NCI-H146 (cell line): Measurements from ENCODE around the gene LCE2A.
A peak's percentile ranks its signal among the peaks of the same experiment; 100 is the strongest.
"Not testable (repeated sequence)": the region's sequence is repeated elsewhere in the genome, so short reads cannot be mapped to it uniquely, and the experiment has no call there.

ENCODE experiments used
- DNase-seq: peaks from one replicate; lab custom pipeline; 2025; lab: John Stamatoyannopoulos, UW

LCE2A gene, protein sequence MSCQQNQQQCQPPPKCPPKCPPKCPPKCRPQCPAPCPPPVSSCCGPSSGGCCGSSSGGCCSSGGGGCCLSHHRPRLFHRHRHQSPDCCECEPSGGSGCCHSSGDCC

DNA sequence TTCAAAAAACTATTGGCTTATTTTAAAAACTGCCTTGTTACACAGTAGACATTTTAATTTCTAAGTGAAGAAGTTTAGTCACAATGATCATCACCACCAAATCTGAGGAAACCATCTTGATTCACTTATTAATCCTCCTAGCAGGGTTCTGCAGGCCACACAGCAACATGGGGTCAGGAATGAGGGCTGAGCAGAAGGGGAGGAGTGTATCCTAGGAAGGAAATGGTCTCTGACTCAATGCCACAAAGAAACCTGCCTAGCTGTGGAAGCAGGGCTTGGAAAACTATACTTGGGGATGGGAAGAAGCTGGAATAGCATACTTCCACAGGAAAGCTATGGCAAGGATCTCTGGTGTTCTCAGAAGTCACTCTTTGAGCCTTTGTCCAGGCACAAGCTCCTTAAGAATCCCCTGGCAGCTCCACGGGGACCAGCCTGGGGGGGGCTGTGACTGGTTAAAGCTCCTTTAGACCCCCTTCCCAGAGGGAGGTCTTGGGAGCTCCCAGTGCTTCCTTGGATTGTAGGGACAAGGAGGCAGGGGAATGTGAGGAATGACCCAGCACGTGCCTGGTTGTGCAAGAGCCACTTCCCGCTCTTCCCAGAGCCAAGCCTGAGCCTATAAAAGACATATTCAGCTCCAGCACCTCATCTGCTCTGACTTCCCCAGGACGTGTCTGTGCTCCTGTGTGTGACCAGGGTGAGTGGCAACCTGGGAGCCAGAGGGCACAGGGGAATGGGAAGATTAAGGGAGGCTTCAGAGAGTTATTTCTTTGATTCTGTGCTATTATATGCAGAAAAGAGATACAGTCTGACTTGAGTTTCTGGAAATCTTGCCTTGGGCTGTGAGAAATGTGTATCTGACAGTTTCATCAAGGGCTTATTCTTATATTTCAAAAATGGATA, at the start of gene LCE2A:
Gene LCE2A, plus strand, starts transcription at position 645 of the 900 bp plus-strand sequence. CDS start 557 bp downstream, outside the sequence.
- no peak for DNase-seq

DNA sequence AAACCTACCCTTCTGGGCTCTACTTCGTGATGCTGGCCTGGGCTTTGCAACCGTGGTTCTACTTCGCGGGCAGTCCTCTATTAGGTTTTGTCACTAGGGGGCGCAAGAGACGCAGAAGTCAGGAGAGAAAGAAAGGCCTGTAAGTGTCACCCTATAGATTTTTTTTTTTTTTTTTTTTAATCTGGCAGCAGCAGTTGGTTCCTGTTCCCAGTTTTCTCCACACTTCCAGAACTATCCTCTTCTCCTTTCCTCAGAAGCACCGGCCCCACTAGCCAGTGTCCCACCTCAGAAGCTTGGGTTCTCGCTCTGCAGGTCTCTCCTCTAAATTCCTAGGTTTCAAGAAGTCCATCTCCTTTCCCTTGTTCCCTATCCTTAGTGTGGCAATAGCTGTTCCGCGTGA, 44.0 kb upstream of the LCE2A start:
- peak; percentile 35 for DNase-seq

DNA sequence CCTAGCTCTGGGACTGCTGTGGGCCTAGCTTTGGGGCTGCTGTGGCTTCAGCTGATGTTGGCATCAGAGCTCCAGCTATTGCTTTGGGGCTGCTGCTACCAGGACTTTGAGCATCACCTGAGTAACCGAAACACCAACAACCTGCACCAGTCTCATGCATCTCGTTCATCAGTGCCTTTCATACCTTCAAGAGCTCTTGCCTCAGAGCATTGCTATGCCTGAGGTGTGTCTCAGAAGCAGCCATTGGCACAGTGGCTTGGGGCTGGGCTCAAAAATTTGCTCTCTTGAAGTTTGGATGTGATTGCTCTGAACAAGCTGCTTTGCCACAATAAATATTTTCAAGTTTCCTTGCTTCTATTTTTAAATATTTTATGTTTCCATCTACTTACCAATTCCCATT, 41.7 kb upstream of the LCE2A start:
- no peak for DNase-seq

DNA sequence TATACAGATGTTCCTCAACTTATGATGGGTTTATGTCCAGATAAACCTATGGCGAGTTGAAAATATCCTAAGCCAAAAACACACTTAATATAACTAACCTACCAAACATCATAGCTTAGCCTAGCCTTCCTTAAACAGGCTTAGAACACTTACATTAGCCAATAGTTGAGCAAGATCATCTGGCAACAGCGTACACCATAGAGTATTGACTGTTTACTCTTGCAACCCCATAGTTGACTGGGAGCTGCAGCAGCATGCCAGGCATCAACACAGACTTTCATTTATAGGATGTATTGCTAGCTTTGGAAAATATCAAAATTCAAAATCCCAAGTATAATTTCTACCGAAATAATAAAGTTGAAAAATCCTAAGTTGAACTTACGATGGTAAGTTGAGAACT, 40.5 kb upstream of the LCE2A start:
- no peak for DNase-seq

DNA sequence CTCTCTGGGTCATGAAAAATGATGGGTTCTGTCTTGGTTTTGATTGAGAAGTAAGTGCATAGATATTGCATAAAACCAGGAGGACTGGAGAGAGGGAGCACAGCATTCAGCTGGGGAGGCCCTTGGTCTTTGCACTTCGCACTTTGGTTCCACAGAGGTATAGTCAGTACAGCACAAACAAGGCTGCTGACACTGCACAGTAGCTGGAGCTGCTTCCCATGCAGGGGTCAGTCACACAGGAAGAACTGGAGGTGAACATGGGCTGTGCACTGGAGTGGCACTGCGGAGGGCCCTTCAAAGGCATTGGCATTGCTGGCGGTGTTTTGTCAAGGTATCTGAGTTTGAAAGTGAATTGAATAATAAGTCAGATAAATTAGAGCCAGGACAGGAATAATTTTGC, 39.5 kb upstream of the LCE2A start:
- DNase-seq = no peak

DNA sequence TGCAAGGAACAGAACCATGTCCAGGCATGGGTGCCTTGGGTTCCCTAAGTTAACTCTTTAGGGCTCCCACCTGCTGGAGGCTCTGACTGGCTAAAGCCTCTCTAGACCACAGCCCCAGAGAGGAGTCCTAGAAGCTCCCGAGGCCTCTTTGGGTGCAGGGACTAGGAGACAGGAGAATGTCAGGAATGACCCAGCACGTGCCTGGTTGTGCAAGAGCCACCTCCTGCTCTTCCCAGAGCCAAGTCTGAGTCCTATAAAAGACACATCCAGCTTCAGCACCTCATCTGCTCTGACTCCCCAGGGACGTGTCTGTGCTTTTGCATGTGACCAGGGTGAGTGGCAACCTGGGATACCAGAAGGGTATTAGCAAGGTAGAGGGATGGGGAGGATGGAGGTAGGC, 35.0 kb upstream of the LCE2A start, which contains the start of gene LCE2D:
Gene LCE2D, plus strand, starts transcription at position 283 of the 400 bp plus-strand sequence. CDS start 726 bp downstream, outside the sequence.
- DNase-seq = no peak

DNA sequence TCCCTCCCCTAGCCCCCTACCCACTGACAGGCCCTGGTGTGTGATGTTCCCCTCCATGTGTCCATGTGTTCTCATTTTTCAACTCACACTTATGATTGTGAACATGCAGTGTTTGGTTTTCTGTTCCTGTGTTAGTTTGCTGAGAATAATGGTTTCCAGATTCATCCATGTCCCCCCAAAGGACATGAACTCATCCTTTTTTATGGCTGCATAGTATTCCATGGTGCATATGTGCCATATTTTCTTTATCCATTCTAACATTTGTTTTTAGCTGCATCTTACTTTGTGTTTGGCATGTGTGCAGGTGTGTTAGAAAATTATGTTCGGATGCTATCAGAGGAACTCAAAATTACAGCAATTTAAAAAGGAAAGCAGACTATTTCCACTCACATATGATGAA, 32.0 kb upstream of the LCE2A start:
- not testable (repeated sequence) for DNase-seq

DNA sequence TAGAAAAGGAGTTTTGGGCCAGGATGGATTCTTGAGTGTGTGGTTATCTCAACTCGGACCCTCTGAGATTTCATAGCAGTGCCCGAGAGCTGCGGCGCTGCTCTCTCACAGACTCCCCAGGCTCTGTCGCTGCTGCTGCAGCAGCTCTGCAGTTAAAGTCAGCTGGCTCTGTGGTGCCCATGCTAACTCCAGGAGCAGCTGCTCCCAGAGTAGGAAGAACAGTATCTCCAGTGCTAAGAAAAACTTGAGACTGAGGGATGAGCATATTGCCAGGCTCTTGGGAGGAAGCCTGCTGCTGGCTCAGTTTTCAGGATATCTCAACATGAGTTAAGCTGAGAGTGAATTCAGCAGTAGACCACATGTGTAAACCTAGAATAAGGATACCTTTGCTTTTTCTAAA, 30.5 kb upstream of the LCE2A start:
- no peak for DNase-seq

DNA sequence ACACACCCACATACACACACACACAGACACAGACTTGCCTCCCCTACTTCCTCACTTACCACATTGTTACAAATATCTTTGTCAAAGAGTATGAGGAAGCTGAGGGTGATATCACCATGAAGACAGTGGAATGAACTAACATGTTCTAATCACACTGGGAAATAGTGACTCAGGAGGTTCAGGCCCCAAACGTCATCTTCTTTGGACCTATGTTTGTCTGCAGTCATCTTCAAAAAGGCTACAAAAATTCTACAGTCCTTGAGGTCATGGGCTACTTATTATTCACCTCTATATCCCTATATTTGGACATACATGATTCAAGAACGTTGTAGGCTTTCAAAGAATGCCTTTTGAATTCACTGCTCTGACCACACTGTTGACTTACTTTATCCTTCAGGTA, 25.1 kb upstream of the LCE2A start:
- no peak for DNase-seq

DNA sequence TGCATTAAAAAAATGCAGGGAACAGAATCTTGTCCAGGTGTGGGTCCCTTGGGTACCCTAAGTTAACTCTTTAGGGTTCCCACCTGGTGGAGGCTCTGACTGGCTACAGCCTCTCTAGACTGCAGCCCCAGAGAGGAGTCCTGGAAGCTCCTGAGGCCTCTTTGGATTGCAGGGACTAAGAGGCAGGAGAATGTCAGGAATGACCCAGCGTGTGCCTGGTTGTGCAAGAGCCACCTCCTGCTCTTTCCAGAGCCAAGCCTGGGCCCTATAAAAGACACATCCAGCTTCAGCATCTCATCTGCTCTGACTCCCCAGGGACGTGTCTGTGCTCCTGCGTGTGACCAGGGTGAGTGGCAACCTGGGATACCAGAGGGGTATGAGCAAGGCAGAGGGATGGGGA, 23.2 kb upstream of the LCE2A start, which contains the start of gene LCE2C:
Gene LCE2C, plus strand, starts transcription at position 297 of the 400 bp plus-strand sequence. CDS start 737 bp downstream, outside the sequence.
- DNase-seq = not testable (repeated sequence)

DNA sequence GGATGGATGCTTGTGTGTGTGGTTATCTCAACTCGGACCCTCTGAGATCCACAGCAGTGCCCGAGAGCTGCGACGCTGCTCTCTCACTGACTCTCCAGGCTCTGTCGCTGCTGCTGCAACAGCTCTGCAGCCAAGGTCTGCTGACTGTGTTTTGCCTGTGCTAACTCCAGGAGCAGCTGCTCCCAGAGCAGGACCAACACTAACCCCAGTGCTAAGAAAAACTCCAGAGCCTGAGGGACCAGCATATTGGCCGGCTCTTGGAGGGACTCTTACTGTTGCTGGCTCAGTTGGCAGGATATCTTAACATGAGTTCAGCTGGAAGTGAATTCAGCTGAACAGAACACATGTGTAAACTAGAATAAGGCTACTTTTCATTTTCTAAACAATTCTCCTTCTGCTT, 18.7 kb upstream of the LCE2A start:
- DNase-seq = no peak

DNA sequence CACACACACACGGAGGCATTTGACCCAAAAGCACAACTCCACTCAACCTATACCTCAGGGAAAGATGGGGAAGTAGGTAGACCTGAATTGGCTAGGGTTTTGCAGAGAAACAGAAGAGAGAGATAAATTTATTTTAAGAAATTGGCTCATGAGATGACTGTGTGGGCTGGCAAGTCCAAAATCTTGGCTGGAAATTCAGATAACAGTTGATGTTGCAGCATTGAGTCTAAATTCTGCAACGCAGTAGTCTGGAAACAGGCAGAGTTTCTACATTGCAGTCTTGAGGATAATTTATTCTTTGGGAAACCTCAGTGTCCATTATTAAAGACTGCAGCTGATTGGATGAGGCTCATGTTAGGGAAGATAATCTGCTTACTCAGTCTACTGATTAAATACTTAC, 16.5 kb upstream of the LCE2A start:
- no peak for DNase-seq

DNA sequence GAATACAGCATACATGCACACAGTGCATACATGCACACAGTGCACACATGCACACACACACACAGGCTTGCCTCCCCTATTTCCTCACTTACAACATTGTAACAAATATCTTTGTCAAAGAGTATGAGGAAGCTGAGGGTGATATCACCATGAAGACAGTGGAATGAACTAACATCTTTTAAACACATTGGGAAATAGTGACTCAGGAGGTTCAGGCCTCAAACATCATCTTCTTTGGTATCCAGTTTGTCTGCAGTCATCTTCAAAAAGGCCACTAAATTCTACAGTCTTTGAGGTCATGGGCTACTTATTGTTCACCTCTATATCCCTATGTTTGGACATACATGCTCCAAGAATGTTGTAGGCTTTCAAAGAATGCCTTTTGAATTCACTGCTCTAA, 14.3 kb upstream of the LCE2A start:
- DNase-seq = no peak

DNA sequence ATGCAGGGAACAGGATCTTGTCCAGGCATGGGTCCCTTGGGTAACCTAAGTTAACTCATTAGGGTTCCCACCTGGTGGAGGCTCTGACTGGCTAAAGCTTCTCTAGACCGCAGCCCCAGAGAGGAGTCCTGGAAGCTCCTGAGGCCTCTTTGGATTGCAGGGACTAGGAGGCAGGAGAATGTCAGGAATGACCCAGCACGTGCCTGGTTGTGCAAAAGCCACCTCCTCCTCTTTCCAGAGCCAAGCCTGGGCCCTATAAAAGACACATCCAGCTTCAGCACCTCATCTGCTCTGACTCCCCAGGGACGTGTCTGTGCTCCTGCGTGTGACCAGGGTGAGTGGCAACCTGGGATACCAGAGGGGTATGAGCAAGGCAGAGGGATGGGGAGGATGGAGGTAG, 12.3 kb upstream of the LCE2A start, which contains the start of gene LCE2B:
Gene LCE2B, plus strand, starts transcription at position 301 of the 400 bp plus-strand sequence. CDS start 721 bp downstream, outside the sequence.
- not testable (repeated sequence) for DNase-seq

DNA sequence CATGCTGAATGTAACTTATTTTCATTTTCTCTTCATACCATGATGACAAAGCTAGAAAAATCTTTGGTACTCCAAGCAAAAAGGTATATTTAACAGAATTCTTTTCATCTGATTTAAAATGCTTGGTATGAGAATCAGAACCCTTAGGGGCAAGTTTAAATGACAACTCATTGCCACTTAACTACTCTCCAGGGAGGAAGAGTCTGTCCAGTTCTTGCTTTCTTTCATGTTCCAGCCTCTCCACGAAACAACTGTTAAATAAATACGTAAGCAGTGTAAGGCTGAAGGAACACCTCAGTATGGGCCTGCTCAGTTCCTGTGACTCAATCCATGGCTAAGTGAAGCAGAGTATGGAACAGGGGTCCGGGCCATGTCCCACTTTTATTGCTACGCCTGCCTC, 1.6 kb downstream of the LCE2A start:
- DNase-seq = no peak

DNA sequence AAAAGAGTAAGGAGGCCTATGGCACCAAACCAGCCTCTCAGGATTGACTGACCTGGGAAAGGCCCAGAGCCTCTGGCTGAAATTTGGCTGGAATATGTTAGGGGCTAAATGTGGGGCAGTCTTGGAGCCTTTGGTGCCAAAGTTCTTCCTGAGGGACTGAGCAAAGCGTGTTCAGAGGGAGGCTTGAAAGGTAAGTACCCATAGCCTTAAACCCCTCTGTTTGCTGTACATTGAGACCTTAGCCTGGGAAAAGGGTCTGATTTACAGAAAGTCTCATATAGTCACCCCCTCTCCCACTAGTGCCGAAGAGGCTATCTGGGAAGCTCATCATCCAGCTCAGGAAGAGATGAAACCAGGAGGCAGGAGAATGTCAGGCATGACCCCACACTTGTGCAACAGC, 9.7 kb downstream of the LCE2A start, which contains the start of gene LCE4A:
Gene LCE4A, plus strand, starts transcription at position 301 of the 400 bp plus-strand sequence. CDS start 916 bp downstream, outside the sequence.
- DNase-seq = no peak

DNA sequence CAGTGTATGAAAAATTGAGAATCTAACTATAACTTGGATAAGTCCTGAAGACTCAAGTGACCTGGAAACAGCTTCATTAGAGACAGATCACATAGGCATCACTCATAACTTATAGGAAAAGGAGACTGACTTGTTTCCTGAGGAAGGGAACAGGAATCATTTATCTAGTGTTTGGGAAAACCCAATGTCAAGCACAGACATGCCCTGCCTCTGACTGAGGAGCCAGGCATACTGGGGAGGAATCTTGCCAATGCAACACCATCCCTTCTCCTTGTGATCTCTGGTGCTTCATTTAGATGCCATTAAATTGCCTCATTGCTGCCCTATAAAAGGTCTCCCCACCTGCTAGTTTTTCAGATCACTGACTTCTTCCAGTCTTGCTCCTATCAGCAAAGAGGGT, 20.1 kb downstream of the LCE2A start:
- DNase-seq = no peak

DNA sequence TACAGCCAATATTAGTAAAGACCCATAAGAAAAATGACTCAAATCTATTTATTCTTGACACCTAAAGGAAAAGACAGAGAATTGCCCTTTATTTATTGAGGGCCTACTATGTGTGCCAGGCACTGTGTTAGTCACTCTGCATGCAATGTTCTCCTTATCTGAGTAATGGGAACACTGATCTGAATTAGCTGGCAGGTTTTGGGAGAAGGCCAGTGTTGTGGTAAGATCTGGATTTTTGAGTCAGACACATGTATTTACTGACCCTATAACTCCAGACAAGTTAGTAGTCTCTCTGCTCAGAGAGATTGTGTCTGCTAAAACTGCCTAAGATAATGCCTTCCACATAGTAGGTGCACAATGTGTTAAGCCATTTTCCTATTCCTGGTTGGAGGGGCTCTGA, 27.1 kb downstream of the LCE2A start:
- DNase-seq = no peak

DNA sequence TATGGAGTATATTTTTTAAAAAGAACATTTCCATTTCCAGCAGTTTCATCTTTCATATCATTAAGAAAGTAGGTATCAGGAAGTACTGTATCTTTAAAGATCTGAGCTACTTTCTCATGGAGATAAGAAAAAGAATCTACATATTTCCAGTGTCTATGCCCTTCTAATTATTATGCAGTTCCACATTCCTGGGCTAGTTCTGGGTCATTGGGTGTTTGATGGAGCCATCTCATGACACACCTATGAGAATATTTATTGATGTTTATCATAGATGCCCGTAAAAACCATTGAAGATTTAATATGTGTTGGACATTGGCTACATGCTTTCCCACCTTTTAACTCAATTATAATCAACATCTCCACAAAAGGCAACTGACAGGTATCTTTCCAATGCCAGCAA, 30.8 kb downstream of the LCE2A start:
- no peak for DNase-seq

DNA sequence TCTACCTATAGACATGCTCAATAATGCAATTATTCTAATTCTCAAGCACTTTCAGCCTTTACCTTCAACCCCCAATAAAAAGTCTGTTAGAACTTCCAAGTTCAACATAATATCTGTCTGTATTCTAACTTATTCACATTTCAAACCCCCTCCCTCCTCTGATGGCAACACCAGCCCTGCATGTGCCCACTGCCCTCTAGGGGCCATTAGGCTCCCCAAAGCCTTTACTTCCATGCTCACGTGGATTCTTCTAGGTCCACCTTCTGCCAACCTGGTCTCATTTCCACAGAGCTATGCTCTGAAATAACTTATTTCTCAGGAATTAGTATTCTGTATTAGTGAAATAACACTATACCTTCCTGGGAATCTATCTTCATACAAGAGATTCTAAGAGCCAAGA, 37.5 kb downstream of the LCE2A start:
- DNase-seq = no peak

DNA sequence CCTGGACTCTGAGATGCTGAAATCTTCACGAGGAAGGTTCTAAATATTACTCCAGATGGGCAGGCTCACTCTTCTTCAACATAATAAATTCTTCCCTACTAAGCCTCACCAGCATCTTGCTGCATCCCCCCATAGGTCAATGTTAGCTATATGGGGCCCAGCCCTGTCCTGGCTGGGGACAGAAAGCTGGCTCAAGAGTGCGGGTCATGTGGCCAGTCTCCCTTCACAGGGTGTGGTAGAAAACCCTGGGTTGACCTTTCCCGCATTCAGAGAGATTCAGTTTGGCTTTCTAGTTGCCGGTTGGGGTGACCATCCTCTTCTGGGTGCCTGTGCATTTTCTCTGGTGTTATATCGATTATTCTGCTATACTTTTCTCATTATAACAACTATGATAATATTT, 39.9 kb downstream of the LCE2A start:
- no peak for DNase-seq

DNA sequence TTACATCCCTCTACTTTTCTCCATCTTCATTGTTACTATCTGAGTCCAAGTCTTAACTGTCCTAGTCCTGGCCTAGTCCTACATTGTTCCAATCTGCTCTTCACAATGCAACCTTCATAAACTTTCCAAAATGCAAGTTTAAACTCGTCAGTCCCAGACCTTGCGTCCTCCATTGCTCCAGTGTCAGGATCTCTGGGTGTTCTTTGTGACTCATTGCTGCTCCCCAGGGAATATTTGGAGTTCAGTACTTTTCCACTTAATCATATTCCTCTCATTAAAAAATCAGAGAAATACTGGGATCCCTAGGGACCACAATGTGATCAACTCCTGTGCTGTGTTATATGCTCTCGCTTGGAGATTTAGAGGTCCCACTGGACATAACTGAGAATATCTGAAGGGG, 41.7 kb downstream of the LCE2A start:
- DNase-seq = no peak

DNA sequence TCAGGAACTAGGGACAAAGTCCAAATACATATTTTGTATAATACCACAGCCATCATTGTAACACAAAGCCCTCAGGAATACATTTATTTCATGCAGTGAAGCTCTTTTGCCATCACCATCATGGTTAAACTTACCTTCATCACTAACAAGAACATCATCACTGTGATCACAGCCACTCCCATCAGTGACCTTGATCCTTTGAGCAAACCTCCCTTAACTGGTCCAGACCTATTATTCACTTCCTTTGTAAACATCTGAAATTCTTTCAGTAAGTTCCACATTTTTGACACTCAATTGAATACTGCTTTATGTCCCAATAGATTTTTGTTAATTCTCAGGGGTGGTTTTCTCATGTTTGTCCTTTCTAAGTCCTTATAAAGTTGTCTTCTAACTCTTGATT, 43.5 kb downstream of the LCE2A start:
- no peak for DNase-seq
